Loucy (cell line): ENCODE measurements around the gene ZNF423.

ENCODE experiments used
- H2AFZ ChIP-seq: fragments of 200-600 bp; sonication (generic); 2 replicates; pipeline ENCODE4 v1.6.0; 2016; ENCODE audit warnings: antibody characterized with exemption, mild to moderate bottlenecking, low read length, moderate library complexity
- H3F3A ChIP-seq: fragments of 200-600 bp; 2 replicates; pipeline ENCODE4 v1.6.0; 2016; ENCODE audit warnings: antibody characterized with exemption, low read depth, mild to moderate bottlenecking
- H3K27me3 ChIP-seq: fragments of 200-600 bp; sonication (generic); 2 replicates; pipeline ENCODE4 v1.6.1; 2014; ENCODE audit warnings: low read length, mild to moderate bottlenecking; ENCODE audit not compliant: insufficient read depth, poor library complexity, severe bottlenecking
- H3K36me3 ChIP-seq: fragments of 200-600 bp; sonication (generic); 2 replicates; pipeline ENCODE4 v1.6.1; 2016; ENCODE audit warnings: low read length; ENCODE audit not compliant: insufficient read depth
- H3K4me1 ChIP-seq: fragments of 200-600 bp; sonication (generic); 2 replicates; pipeline ENCODE4 v1.5.1; 2014; ENCODE audit warnings: low read length, mild to moderate bottlenecking; ENCODE audit not compliant: insufficient read depth, poor library complexity, severe bottlenecking
- H3K4me2 ChIP-seq: fragments of 200-600 bp; sonication (generic); 2 replicates; pipeline ENCODE4 v1.6.0; 2014; ENCODE audit warnings: antibody characterized with exemption, low read length, low read depth, mild to moderate bottlenecking; ENCODE audit not compliant: poor library complexity, severe bottlenecking
- H3K4me3 ChIP-seq: fragments of 200-600 bp; sonication (generic); 2 replicates; pipeline ENCODE4 v1.5.1; 2014; ENCODE audit warnings: low read length, mild to moderate bottlenecking, mixed read lengths; ENCODE audit not compliant: poor library complexity, severe bottlenecking
- H3K79me2 ChIP-seq: fragments of 200-600 bp; sonication (generic); 2 replicates; pipeline ENCODE4 v1.6.1; 2014; ENCODE audit warnings: low read length; ENCODE audit not compliant: insufficient read depth
- H3K9ac ChIP-seq: fragments of 200-600 bp; sonication (generic); 2 replicates; pipeline ENCODE4 v1.6.0; 2014; ENCODE audit warnings: mild to moderate bottlenecking, low read depth, low read length, moderate library complexity; ENCODE audit not compliant: poor library complexity, severe bottlenecking
- H3K9me2 ChIP-seq: fragments of 200-600 bp; sonication (generic); replicated peaks from 2 replicates; pipeline ENCODE4 v1.6.1; 2016; ENCODE audit warnings: low read depth, low read length, mixed read lengths
- H3K9me3 ChIP-seq: fragments of 200-600 bp; sonication (generic); 2 replicates; pipeline ENCODE4 v1.6.1; 2014; ENCODE audit warnings: mild to moderate bottlenecking, antibody characterized with exemption, low read length, low read depth; ENCODE audit not compliant: insufficient read depth
- H4K20me1 ChIP-seq: fragments of 200-600 bp; sonication (generic); 2 replicates; pipeline ENCODE4 v1.6.0; 2014; ENCODE audit warnings: antibody characterized with exemption, low read length, mild to moderate bottlenecking; ENCODE audit not compliant: insufficient read depth, poor library complexity, severe bottlenecking
- EZH2phosphoT487 ChIP-seq: fragments of 200-600 bp; IDR thresholded peaks from 2 replicates; pipeline ENCODE4 v1.6.1; 2018; ENCODE audit warnings: antibody characterized with exemption, mild to moderate bottlenecking, moderate library complexity, borderline replicate concordance
- TF ChIP-seq, protein P1 (sequence below): fragments of 200-600 bp; sonication (generic); conservative IDR thresholded peaks from 2 replicates; pipeline ENCODE4 v1.5.1; 2014; ENCODE audit warnings: mild to moderate bottlenecking, antibody characterized with exemption, low read length

ZNF423 gene

DNA sequence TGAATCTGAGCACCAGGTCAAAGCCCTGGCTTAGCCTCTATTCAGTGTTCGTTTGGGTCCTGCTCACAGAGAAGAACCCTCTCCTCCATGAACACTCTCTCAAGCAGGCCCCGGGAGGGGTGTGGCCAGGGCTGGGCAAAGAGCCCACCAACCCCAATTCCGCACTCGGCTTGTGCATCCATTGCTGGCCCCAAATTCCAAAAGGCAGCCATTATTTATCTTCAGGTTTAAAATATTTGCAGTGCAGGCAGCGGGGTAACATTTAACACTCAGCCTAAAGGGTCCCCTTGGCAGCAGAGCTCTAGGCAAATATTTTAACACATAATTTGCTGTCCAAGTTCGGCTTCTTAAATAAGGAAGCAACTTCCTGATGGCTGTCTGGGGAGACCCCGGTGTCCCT lies 115.7 kb downstream of the ZNF423 start:
- no peaks in the 10 kb centered on the region for H3K36me3 ChIP-seq
- H3K9me3 ChIP-seq: no peaks in the 10 kb centered on the region
- no peak for TF ChIP-seq EZH2phosphoT487
- TF ChIP-seq, protein P1, sequence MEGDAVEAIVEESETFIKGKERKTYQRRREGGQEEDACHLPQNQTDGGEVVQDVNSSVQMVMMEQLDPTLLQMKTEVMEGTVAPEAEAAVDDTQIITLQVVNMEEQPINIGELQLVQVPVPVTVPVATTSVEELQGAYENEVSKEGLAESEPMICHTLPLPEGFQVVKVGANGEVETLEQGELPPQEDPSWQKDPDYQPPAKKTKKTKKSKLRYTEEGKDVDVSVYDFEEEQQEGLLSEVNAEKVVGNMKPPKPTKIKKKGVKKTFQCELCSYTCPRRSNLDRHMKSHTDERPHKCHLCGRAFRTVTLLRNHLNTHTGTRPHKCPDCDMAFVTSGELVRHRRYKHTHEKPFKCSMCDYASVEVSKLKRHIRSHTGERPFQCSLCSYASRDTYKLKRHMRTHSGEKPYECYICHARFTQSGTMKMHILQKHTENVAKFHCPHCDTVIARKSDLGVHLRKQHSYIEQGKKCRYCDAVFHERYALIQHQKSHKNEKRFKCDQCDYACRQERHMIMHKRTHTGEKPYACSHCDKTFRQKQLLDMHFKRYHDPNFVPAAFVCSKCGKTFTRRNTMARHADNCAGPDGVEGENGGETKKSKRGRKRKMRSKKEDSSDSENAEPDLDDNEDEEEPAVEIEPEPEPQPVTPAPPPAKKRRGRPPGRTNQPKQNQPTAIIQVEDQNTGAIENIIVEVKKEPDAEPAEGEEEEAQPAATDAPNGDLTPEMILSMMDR: no peak
- no peaks in the 10 kb centered on the region for H4K20me1 ChIP-seq
- H3K4me3 ChIP-seq: no peak overlapping the region
- H3K9ac ChIP-seq: no peak overlapping the region
- H3F3A ChIP-seq: no peaks in the 10 kb centered on the region
- no peaks in the 10 kb centered on the region for H3K4me1 ChIP-seq
- H3K79me2 ChIP-seq: no peaks in the 10 kb centered on the region
- H3K4me2 ChIP-seq: no peak overlapping the region
- H3K27me3 ChIP-seq: no peaks in the 10 kb centered on the region
- H2AFZ ChIP-seq: no peak overlapping the region
- H3K9me2 ChIP-seq: no peaks in the 10 kb centered on the region

DNA sequence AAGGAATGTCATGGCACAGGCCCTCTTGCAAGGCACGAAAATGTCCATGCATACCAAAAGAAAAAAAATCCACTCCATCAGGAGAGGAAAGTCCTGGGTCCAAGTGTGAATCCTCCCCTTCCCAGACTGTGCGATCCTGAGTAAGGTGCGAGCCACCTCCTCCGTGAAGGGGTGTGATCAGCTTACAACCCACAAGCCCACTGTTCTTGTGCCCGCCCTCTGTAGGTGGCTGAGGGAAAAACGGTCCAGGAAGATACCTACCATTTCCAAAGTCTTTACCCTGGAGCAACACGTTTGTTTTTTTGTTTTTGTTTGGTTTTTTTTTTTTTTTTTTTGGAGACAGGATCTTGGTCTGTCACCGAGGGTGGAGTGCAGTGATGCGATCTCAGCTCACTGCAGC lies 116.5 kb downstream of the ZNF423 start:
- no peaks in the 10 kb centered on the region for H3K36me3 ChIP-seq
- TF ChIP-seq, protein P1: peak; percentile 47
- no peak for TF ChIP-seq EZH2phosphoT487
- H3K27me3 ChIP-seq: no peaks in the 10 kb centered on the region
- no peaks in the 10 kb centered on the region for H3K79me2 ChIP-seq
- no peak overlapping the region for H3K4me2 ChIP-seq
- H3K9ac ChIP-seq: no peak overlapping the region
- no peaks in the 10 kb centered on the region for H3K4me1 ChIP-seq
- H3K4me3 ChIP-seq: no peak overlapping the region
- no peak overlapping the region for H2AFZ ChIP-seq
- no peaks in the 10 kb centered on the region for H3K9me3 ChIP-seq
- H4K20me1 ChIP-seq: no peaks in the 10 kb centered on the region
- no peaks in the 10 kb centered on the region for H3K9me2 ChIP-seq
- H3F3A ChIP-seq: no peaks in the 10 kb centered on the region

DNA sequence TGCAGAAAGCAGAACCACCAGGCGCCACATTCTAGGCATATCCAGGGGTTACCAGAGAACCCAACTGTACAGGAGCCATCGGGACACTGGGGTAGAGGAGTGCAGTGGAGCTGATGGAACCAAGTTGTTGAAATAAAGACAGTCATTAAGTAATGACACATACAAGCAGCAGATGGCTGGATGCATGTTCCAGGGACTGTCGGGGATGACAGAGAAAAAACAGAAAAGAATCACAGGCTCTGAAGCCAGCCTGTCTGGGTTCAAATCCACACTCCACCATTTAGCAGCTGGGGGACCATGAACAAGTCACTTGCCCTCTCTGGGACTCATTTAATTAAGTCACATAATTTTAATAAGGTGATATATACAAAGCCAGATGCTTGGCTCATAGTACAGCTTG lies 117.1 kb downstream of the ZNF423 start:
- H3K36me3 ChIP-seq: no peaks in the 10 kb centered on the region
- no peak for TF ChIP-seq EZH2phosphoT487
- TF ChIP-seq, protein P1: no peak
- no peak overlapping the region for H2AFZ ChIP-seq
- H3K9ac ChIP-seq: no peak overlapping the region
- H3K79me2 ChIP-seq: no peaks in the 10 kb centered on the region
- no peak overlapping the region for H3K4me3 ChIP-seq
- no peaks in the 10 kb centered on the region for H3F3A ChIP-seq
- H3K9me2 ChIP-seq: no peaks in the 10 kb centered on the region
- H3K4me1 ChIP-seq: no peaks in the 10 kb centered on the region
- no peak overlapping the region for H3K4me2 ChIP-seq
- no peaks in the 10 kb centered on the region for H3K27me3 ChIP-seq
- H3K9me3 ChIP-seq: no peaks in the 10 kb centered on the region
- H4K20me1 ChIP-seq: no peaks in the 10 kb centered on the region
